Heart left ventricle (tissue), 16 donors: ENCODE measurements around the gene NEU1. TPM values are rescaled to one million over a fixed set of nuclear protein-coding genes. Genes with fewer than 3 reads are reported as not detected.
A peak's percentile ranks its signal among the peaks of the same experiment; 100 is the strongest.
"Not testable (repeated sequence)": the region's sequence is repeated elsewhere in the genome, so short reads cannot be mapped to it uniquely, and the experiment has no call there.

Source experiments
- ATAC-seq, 4 donors: fragments of 200-7000 bp; cut with Tn5 transposase; one replicate each; pipeline ENCODE4 v1.9.1; 2020 to 2022; ENCODE audit warnings: moderate library complexity in 4 of 4, mild to moderate bottlenecking in 3 of 4, moderate number of reproducible peaks in 1 of 4
- DNase-seq, 5 donors: peaks; one replicate each; pipeline ENCODE4 v3.0.0-alpha.2; 2020
- H3K27ac ChIP-seq, 12 donors: fragments of 200-600 bp; sonication (generic) in 4 of 12; one replicate each; pipeline versions ENCODE4 v1.5.0 to v1.8.0; 2016 to 2022; ENCODE audit warnings: mild to moderate bottlenecking in 2 of 12
- H3K27me3 ChIP-seq, 9 donors: fragments of 200-600 bp; sonication (generic) in 2 of 9; one replicate each; pipeline versions ENCODE4 v1.5.1 to v1.8.0; 2016 to 2022; ENCODE audit warnings: mild to moderate bottlenecking in 3 of 9
- H3K36me3 ChIP-seq, 9 donors: fragments of 200-600 bp; sonication (generic) in 2 of 9; one replicate each; pipeline versions ENCODE4 v1.5.0 to v1.8.0; 2018 to 2022; ENCODE audit warnings: mild to moderate bottlenecking in 2 of 9
- H3K4me1 ChIP-seq, 12 donors: fragments of 200-600 bp; sonication (generic) in 4 of 12; one replicate each; pipeline versions ENCODE4 v1.5.0 to v1.8.0; 2016 to 2022; ENCODE audit warnings: mild to moderate bottlenecking in 3 of 12
- H3K4me3 ChIP-seq, 12 donors: fragments of 200-600 bp; sonication (generic) in 4 of 12; one replicate each; pipeline versions ENCODE4 v1.5.0 to v1.8.0; 2017 to 2022; ENCODE audit warnings: mild to moderate bottlenecking in 9 of 12, moderate library complexity in 4 of 12
- H3K9me3 ChIP-seq, 12 donors: fragments of 200-600 bp; sonication (generic) in 4 of 12; one replicate each; pipeline versions ENCODE4 v1.5.0 to v1.8.0; 2016 to 2022; ENCODE audit warnings: mild to moderate bottlenecking in 1 of 12
- POLR2A ChIP-seq, 2 donors: fragments of 450-650 bp; IDR thresholded peaks; one replicate each; pipeline ENCODE4 v1.6.1; 2017; ENCODE audit warnings: antibody characterized with exemption in 2 of 2, mild to moderate bottlenecking in 2 of 2, moderate library complexity in 2 of 2
- WGBS, 4 donors: extraction: QIAGEN DNeasy Blood & Tissue Kit in 2 of 4; methylation state at CpG; one replicate each; pipeline versions ENCODE4 v1.1.5 to v1.1.7; 2013 to 2018; 5-methylcytosine and 5-hydroxymethylcytosine counted together
- intact Hi-C, 10 donors: fragments of 100-400 bp; cut with DNase I; formaldehyde crosslinking; loops; one replicate each; pipeline versions ENCODE4 v1.11.1 to v1.14.2; 2022
- polyA plus RNA-seq, 2 donors: library from polyadenylated mRNA; stranded (reverse); fragments of 200-250 nt; gene quantifications; one replicate each; pipeline ENCODE4 v1.2.3, GENCODE V29; 2013
- total RNA-seq, 9 donors: library from RNA; depleted of rRNA in 2 of 9; stranded (reverse); fragments of >200 nt in 2 of 9; fragmentation: NEBNext Ultra II Directional in 3 of 9; extraction: Animal tissue kit (Norgen Biotek cat#: 25700) in 3 of 9; gene quantifications; one replicate each; pipeline versions ENCODE4 v1.1.0 to v1.2.4, GENCODE V29; 2016 to 2023
- TF ChIP-seq, protein P1 (sequence below), 12 donors: fragments of 200-600 bp; sonication (generic) in 4 of 12; IDR thresholded peaks; one replicate each; pipeline versions ENCODE4 v1.5.0 to v1.8.0; 2018 to 2022; ENCODE audit warnings: antibody characterized with exemption in 12 of 12, mild to moderate bottlenecking in 5 of 12
- donor health status: ischemic (EF 13 %, LVEDD 7.1; RV severe dilation, severe dysfunction).
- donor health status: healthy with polysubstance abuse.
- donor health status: DM: no; HTN: yes; CAD: no.
- donor health status: DM: no; HTN: no; CAD: no.
- donor health status: ischemic (EF 25% LVEDD 6.9; RV normal size, moderate dysfunction).
- donor health status: ischemic (EF 25% LVEDD 5.7; RV mildly dilated, moderate dysfunction).
- donor health status: healthy.
- donor health status: DM: yes; HTN: yes; CAD: no.
- donor health status: ischemic (EF 35%, LVEDD 5.7; RV mildly dilated, moderate dysfunction).
- donor health status: nonischemic (EF 11% LVEDD 7.7; RV severe dilation, severe dysfunction).
- donor health status: DM: yes; HTN: yes; CAD: no.
- donor health status: PGD.
- donor health status: ischemic (EF 29% LVEDD 5.4; RV normal size, mild dysfunction).
- donor health status: nonischemic (EF 23%, LVEDD 6.1; RV moderate dilation, normal function).

Gene NEU1
- total and polyA plus RNA-seq, 11 donors: 18.7 to 63.1 (median 27.6) TPM

- Histone ChIP-seq H3K27ac (peak overlapping the region; percentile 63 to 100 (median 98)), H3K4me1 (peaks cover 0 to 58% (median 45%) of the 10 kb centered on the region in 12 donors), H3K4me3 (peak overlapping the region; percentile 24 to 70 (median 63))
- H3K27me3 ChIP-seq, intact Hi-C loops, DNase-seq, ATAC-seq, H3K36me3 ChIP-seq, H3K9me3 ChIP-seq: not testable (repeated sequence)
- 24 to 49% (median 45%) methylated on average over 15 to 16 of the region's 37 CpGs for WGBS, 4 donors
- TF ChIP-seq, protein P1, sequence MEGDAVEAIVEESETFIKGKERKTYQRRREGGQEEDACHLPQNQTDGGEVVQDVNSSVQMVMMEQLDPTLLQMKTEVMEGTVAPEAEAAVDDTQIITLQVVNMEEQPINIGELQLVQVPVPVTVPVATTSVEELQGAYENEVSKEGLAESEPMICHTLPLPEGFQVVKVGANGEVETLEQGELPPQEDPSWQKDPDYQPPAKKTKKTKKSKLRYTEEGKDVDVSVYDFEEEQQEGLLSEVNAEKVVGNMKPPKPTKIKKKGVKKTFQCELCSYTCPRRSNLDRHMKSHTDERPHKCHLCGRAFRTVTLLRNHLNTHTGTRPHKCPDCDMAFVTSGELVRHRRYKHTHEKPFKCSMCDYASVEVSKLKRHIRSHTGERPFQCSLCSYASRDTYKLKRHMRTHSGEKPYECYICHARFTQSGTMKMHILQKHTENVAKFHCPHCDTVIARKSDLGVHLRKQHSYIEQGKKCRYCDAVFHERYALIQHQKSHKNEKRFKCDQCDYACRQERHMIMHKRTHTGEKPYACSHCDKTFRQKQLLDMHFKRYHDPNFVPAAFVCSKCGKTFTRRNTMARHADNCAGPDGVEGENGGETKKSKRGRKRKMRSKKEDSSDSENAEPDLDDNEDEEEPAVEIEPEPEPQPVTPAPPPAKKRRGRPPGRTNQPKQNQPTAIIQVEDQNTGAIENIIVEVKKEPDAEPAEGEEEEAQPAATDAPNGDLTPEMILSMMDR (IDR thresholded peaks at IDR 0.05): peak in 5 of 12 donors; percentile 11 to 44 (median 23)
Measured at GRCh38 chr6:31817133-31817928, 45.3 kb downstream of the NEU1 start.

GRCh38 chr6:31815025-31815838 is 47.4 kb downstream of the NEU1 start, which contains the start of the genes HSPA1A and HSPA1L:
HSPA1A (plus strand) TSS chr6:31815543; CDS start chr6:31815757, 214 bp downstream.
HSPA1L (minus strand) TSS chr6:31815283; CDS start chr6:31811972, 3,311 bp downstream.
- Histone ChIP-seq H3K9me3 (no peaks in the 10 kb centered on the region), H3K27ac (peak within 1 kb of the TSS; percentile 91 to 100 (median 99)), H3K27me3 (no peaks in the 10 kb centered on the region), H3K4me1 (peaks cover 0 to 45% (median 32%) of the 10 kb centered on the region in 12 donors), H3K36me3 (peaks cover 0 to 3% (median 0%) of the 10 kb centered on the region in 9 donors), H3K4me3 (peak within 1 kb of the TSS; percentile 25 to 76 (median 66))
- intact Hi-C loops: no loop called here
- WGBS, 4 donors: 0 to 1% (median 0%) methylated on average over 10 to 56 of the region's 56 CpGs
- peak; percentile 99 to 100 for TF ChIP-seq POLR2A (IDR thresholded peaks at IDR 0.05)
- TF ChIP-seq, protein P1 (IDR thresholded peaks at IDR 0.05): no peak
- peak; percentile 87 to 91 (median 90) for ATAC-seq
- peak; percentile 96 to 98 (median 98) for DNase-seq

GRCh38 chr6:31814677-31815024 is 48.0 kb downstream of the NEU1 start:
- Histone ChIP-seq H3K4me3 (peak overlapping the region; percentile 22 to 76 (median 66)), H3K4me1 (peaks cover 0 to 39% (median 28%) of the 10 kb centered on the region in 12 donors), H3K9me3 (no peaks in the 10 kb centered on the region), H3K36me3 (peaks cover 0 to 4% (median 0%) of the 10 kb centered on the region in 9 donors), H3K27me3 (no peaks in the 10 kb centered on the region), H3K27ac (peak overlapping the region; percentile 91 to 100 (median 99))
- 0 to 3% (median 1%) methylated on average over 12 to 13 of the region's 13 CpGs for WGBS, 4 donors
- peak; percentile 84 to 89 (median 87) for ATAC-seq
- TF ChIP-seq, protein P1 (IDR thresholded peaks at IDR 0.05): no peak
- peak in 1 of 2 donors; percentile 61 for TF ChIP-seq POLR2A (IDR thresholded peaks at IDR 0.05)
- peak; percentile 94 to 98 (median 97) for DNase-seq
- intact Hi-C loops: loop anchor here in 2 of 10 donors (5.0 kb wide), 2 partner anchors 77 to 82 kb away; partner anchors contain the start of gene CLIC1 (in 1 of the 2)
